ENCODE measurements around the gene TCF20. TPM values are rescaled to one million over a fixed set of nuclear protein-coding genes. Genes with fewer than 3 reads are reported as not detected.

TCF20 gene
- total RNA-seq, 1 donor from 2014 or later, result 74.3 TPM

DNA sequence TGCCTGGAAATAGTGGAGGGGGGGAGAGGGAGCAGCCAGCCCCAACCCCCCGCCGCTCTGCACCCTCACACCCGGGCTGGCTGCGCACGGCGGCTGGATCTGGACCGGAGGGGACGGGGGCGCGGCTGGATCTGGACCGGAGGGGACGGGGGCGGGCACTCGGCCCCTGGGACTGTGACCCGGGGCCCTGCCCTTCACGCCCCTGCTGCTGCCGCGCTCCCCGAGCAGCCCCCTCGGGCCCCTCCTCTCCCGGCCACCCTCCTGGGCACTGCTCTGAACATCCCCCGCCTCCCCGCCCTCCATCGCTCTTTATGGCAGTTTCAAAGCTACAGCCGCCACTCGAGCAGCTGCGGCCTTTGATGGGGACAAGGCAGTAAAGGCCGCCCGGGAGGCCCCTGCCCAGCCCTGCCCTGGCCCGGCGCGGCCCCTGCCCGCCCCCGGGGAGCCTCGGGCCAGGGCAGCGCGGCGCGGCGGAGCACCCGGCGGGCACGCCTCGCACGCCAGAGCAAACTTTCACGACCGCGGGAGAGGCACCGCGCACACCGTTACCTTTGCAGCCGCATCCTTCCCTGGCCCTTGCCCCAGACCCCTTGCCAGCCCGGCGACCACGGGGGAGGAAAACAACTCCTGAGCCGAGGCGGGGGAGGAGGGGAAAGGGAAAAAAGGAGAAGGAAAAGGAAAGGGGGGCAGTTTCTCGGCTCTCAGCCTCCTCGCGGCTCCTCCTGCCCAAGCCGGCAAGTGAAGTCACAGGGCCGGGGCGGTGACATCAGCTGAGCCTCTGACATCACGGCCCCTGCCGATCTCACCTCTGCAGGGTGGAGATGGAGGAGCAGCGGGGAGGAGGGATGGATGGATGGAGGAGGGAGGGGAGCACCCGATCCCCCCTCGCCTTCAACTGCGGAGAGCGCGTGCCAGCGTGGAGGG is 13.1 kb upstream of the TCF20 start:
- Mint-ChIP-seq H3K4me3 (ENCODE audit: low read depth) (peak overlapping the region; percentile 47), H3K4me1 (ENCODE audit: low read depth) (peaks cover 23% of the 10 kb centered on the region), H3K36me3 (ENCODE audit: low read depth) (no peaks in the 10 kb centered on the region), H3K27me3 (ENCODE audit: low read depth) (peaks cover 18% of the 10 kb centered on the region), H3K9me3 (no peaks in the 10 kb centered on the region), H3K27ac (no peak overlapping the region)
- peak; percentile 35 for DNase-seq (ENCODE audit: low spot score)
- intact Hi-C loops (cut with micrococcal nuclease), result no loop called here

DNA sequence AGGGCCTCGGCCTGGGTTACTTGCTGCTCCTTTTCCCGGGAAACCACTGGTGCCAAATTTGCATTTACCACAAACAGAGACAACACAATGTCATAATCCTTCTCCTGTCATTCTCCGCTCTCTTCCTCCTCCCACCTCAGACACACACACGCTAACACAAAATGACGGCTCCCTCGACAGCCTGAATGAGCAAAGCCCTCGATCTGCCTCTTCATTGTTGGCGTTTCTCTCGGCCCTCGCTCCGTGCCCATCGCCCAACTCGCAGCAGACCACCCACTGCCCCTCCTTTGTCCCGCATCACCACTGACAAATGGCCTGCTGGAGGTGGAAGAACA is 12.5 kb upstream of the TCF20 start:
- no peak for DNase-seq (ENCODE audit: low spot score)
- H3K27me3 Mint-ChIP-seq (ENCODE audit: low read depth), result peaks cover 18% of the 10 kb centered on the region
- intact Hi-C loops (cut with micrococcal nuclease), result no loop called here
- no peak overlapping the region for H3K4me3 Mint-ChIP-seq (ENCODE audit: low read depth)
- no peaks in the 10 kb centered on the region for H3K36me3 Mint-ChIP-seq (ENCODE audit: low read depth)
- H3K9me3 Mint-ChIP-seq, result no peaks in the 10 kb centered on the region
- no peak overlapping the region for H3K27ac Mint-ChIP-seq
- H3K4me1 Mint-ChIP-seq (ENCODE audit: low read depth), result peaks cover 23% of the 10 kb centered on the region

DNA sequence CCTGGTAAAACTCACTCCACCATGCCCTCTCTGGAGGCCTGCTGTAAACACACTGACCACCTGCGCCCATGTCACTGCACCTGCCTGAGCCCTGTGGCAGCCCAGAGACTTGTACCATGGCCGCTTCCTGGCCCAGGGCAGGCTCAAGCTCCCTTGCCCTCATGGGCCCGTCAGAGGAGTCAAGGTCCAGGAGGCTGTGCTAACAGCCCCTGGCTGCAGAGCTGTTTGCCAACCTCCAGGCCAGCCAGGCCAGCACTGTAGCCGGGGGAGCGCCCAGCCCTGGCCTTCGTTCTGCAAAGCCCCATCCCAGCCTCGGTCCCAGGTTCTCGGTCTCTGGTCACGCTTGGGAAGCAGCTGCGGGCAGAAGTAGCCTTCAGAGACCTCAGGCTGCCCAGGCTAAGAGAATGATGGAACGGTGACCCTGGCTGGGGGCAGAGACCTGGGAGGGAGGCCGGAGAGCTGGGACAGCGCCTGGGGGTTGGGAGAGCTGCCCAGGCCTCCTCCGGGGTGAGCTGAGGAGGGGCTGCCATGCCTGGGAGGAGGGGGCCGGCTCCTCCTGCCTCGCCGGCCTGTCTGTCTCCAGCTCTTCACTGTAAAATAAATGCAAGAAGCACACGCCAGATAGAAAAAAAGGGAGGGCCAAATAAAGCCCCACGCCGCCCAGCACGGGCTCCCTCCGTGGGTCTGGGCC is 11.9 kb upstream of the TCF20 start:
- intact Hi-C loops (cut with micrococcal nuclease), result no loop called here
- H3K36me3 Mint-ChIP-seq (ENCODE audit: low read depth), result no peaks in the 10 kb centered on the region
- H3K27ac Mint-ChIP-seq, result no peak overlapping the region
- peaks cover 22% of the 10 kb centered on the region for H3K4me1 Mint-ChIP-seq (ENCODE audit: low read depth)
- H3K27me3 Mint-ChIP-seq (ENCODE audit: low read depth), result peaks cover 18% of the 10 kb centered on the region
- no peaks in the 10 kb centered on the region for H3K9me3 Mint-ChIP-seq
- no peak for DNase-seq (ENCODE audit: low spot score)
- H3K4me3 Mint-ChIP-seq (ENCODE audit: low read depth), result no peak overlapping the region

DNA sequence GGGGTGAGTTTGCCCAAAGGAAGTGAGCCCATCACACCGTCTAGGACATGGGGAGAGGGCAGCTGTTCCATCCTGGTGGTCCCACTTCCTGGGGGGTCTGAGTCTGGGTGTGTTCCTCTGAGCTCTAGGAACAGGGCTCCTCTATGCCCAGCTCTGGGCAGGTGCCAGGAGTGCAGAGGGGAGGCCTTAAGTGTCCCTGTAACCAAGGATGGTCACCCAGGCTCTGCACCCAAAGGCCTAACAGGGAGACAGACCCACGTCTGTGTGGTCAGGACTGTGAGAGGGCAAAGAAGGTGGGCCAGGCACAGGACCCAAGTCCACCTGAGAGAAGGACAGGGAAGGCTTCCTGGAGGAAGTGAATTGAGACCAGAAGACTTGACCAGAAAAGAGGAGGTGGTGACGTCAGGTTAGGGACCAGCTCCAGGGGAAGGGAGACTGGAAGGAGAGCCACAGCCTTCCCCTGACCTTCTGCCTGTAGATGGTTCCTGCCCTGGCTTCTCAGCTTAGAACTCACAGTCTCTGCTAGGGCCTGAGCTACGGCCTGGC is 11.3 kb upstream of the TCF20 start:
- no peaks in the 10 kb centered on the region for H3K9me3 Mint-ChIP-seq
- no peak overlapping the region for H3K27ac Mint-ChIP-seq
- H3K36me3 Mint-ChIP-seq (ENCODE audit: low read depth), result peaks cover 3% of the 10 kb centered on the region
- peaks cover 17% of the 10 kb centered on the region for H3K4me1 Mint-ChIP-seq (ENCODE audit: low read depth)
- intact Hi-C loops (cut with micrococcal nuclease), result no loop called here
- H3K4me3 Mint-ChIP-seq (ENCODE audit: low read depth), result no peak overlapping the region
- peaks cover 18% of the 10 kb centered on the region for H3K27me3 Mint-ChIP-seq (ENCODE audit: low read depth)
- DNase-seq (ENCODE audit: low spot score), result no peak

DNA sequence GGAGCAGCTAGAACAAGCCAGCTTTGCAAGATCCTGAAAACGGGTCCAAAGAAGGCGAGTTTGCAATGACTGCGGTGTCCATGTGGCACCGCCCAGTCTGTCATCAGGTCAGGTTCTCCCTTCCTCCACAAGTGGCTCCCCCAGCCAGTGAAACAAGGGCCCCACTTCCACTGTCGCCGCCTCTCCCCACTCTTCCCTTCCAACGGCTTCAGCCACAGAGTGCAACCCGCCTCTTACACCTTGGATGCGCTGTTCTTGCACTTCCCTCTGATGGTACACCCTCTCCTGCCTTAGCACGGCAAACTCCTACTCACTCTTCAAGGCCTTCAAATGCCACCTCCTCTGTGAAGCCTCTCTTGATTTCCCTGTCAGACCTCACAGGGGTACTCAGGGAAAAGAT is 10.8 kb upstream of the TCF20 start:
- H3K27me3 Mint-ChIP-seq (ENCODE audit: low read depth), result peaks cover 18% of the 10 kb centered on the region
- H3K27ac Mint-ChIP-seq, result no peak overlapping the region
- no peak overlapping the region for H3K4me3 Mint-ChIP-seq (ENCODE audit: low read depth)
- peaks cover 13% of the 10 kb centered on the region for H3K4me1 Mint-ChIP-seq (ENCODE audit: low read depth)
- DNase-seq (ENCODE audit: low spot score), result no peak
- intact Hi-C loops (cut with micrococcal nuclease), result no loop called here
- no peaks in the 10 kb centered on the region for H3K9me3 Mint-ChIP-seq
- peaks cover 3% of the 10 kb centered on the region for H3K36me3 Mint-ChIP-seq (ENCODE audit: low read depth)

DNA sequence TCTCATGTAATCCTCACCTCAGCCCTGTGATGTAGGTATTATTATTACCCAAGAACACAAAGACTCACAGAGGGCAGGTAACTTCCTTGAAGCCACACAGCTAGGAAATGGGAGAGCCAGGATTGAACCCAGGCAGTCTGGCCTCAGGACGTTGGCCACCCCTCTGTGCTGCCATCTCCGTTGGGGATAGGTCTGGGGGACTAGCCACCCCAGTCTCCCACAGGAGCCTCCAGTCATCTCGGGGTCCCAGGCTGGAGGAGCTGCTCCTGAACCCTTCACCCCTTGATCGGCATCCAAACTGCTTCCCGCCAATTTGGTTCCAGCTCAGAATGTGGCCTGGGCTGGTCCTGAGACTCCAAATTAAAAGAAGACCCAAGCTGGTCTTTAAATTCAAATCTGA is 10.4 kb upstream of the TCF20 start:
- Mint-ChIP-seq H3K4me3 (ENCODE audit: low read depth) (no peak overlapping the region), H3K27me3 (ENCODE audit: low read depth) (peaks cover 18% of the 10 kb centered on the region), H3K27ac (no peak overlapping the region), H3K9me3 (no peaks in the 10 kb centered on the region), H3K4me1 (ENCODE audit: low read depth) (peaks cover 10% of the 10 kb centered on the region), H3K36me3 (ENCODE audit: low read depth) (peaks cover 3% of the 10 kb centered on the region)
- intact Hi-C loops (cut with micrococcal nuclease), result no loop called here
- DNase-seq (ENCODE audit: low spot score), result no peak

DNA sequence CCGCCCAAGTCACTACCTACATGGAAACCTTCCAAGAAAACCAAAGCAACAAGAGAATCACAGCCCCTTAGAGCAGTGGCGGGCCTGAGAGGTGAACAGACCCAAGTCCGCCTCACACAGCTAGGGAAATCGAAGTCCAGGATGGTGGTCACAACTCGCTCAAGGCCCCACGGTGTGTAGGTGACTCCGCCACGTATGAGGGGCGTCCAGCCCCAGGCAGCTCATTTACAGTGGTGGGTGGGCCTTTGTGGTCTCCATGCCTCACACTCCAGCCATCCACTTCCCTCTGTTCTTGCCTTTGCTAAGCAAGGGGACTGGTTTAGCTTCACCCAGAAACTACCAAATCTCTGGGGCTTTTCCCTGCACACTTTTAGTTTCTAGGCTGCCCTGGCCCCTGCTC is 9.7 kb upstream of the TCF20 start:
- Mint-ChIP-seq H3K4me1 (ENCODE audit: low read depth) (peaks cover 5% of the 10 kb centered on the region), H3K27ac (no peak overlapping the region), H3K4me3 (ENCODE audit: low read depth) (no peak overlapping the region), H3K36me3 (ENCODE audit: low read depth) (peaks cover 3% of the 10 kb centered on the region), H3K27me3 (ENCODE audit: low read depth) (peaks cover 16% of the 10 kb centered on the region), H3K9me3 (no peaks in the 10 kb centered on the region)
- intact Hi-C loops (cut with micrococcal nuclease), result no loop called here
- DNase-seq (ENCODE audit: low spot score), result no peak

DNA sequence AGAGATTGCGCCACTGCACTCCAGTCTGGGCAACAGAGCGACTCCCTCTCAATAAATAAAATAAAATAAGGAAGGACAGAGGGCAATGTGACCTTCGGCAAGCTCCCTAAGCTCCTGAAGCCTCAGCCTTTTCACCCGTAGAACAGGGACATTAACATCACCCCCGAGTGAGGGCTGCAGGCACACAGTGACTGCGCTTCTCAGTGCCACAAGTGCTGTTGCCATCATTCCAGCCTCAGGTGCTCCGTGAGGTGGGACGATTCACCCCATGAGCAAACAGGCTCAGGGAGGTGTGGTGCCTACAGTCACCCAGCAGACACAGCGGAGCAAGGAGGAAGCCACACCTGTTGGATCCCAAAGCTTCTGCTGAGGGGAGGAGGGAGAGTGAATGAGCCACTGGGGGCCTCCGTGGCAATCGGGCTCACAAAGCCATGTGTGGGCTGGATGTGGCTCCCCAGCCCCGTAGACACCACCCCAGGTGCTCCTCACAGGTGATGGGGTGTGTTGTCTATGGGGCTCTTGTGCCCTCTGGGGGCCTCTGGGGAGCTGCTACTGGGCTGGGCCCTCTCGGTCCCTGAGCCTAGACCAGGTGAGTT is 9.1 kb upstream of the TCF20 start:
- Mint-ChIP-seq H3K4me3 (ENCODE audit: low read depth) (no peak overlapping the region), H3K4me1 (ENCODE audit: low read depth) (peaks cover 5% of the 10 kb centered on the region), H3K27me3 (ENCODE audit: low read depth) (peaks cover 14% of the 10 kb centered on the region), H3K27ac (no peak overlapping the region), H3K36me3 (ENCODE audit: low read depth) (peaks cover 3% of the 10 kb centered on the region), H3K9me3 (no peaks in the 10 kb centered on the region)
- DNase-seq (ENCODE audit: low spot score), result no peak
- intact Hi-C loops (cut with micrococcal nuclease), result no loop called here

DNA sequence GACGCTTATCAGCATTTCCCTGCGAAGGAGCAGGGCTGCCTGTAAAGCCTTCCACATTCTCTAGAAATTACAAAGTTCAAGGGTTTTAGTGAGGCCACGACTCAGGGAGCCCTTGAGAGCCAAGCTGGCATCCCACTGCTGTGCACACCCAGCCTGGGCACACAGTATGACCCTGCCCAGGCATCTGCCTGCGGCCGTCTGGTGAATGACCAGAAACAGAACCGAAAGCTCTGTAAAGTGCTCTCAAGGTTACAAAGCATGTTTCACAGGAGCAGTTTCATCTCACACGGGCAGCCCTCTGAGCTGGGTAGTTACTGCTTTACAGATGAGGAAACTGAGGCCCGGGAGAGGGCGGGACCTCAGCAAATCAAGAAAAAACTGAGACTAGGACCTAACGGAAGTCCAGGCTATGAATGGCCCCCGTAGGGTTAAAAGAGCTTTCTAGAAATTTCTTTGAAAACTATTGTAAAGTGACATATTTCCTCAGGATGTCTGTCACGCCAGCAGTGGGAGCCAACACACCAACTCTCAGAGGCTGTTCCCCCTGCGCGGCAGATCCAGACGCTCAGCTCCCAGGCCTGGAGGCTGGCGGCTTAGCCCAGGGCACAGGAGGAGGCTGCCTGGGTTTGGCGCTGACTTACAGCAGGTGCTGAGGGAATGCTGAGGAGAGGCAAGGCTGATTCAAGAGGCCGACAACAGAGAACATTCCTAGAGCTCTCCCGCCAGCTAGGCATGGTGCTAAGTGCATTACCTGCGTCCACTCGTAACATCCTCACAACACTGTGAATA is 7.7 kb upstream of the TCF20 start:
- Mint-ChIP-seq H3K9me3 (no peaks in the 10 kb centered on the region), H3K36me3 (ENCODE audit: low read depth) (peaks cover 3% of the 10 kb centered on the region), H3K27me3 (ENCODE audit: low read depth) (peaks cover 7% of the 10 kb centered on the region), H3K27ac (no peak overlapping the region), H3K4me3 (ENCODE audit: low read depth) (no peak overlapping the region), H3K4me1 (ENCODE audit: low read depth) (peaks cover 2% of the 10 kb centered on the region)
- no peak for DNase-seq (ENCODE audit: low spot score)
- intact Hi-C loops (cut with micrococcal nuclease), result no loop called here

DNA sequence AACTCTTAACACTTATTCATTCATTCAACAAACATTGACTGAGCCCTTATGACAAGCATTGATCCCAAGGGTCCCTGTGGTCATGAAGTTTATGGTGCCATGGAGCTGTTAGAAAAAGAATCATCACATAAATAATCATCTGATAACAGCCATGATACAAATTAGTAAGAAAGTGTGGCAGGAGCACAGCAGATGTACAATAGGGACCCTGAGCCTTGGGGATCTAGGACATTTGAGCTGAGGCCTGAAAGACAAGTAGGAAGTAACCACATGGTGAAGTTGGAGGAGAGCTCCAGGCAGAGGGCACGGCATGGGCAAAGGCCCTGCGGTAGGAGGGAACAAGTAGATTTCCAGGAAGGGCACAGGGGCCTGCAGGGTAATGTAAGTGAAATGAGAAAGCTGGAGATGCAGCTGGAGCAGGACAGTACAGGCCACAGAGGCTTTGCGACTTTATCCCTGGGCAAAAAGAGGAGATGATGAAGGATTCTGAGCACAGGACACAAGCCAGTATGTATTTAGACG is 6.8 kb upstream of the TCF20 start:
- Mint-ChIP-seq H3K4me3 (ENCODE audit: low read depth) (no peak overlapping the region), H3K4me1 (ENCODE audit: low read depth) (peaks cover 3% of the 10 kb centered on the region), H3K9me3 (no peaks in the 10 kb centered on the region), H3K27ac (no peak overlapping the region), H3K27me3 (ENCODE audit: low read depth) (peaks cover 2% of the 10 kb centered on the region), H3K36me3 (ENCODE audit: low read depth) (peaks cover 3% of the 10 kb centered on the region)
- intact Hi-C loops (cut with micrococcal nuclease), result no loop called here
- no peak for DNase-seq (ENCODE audit: low spot score)

DNA sequence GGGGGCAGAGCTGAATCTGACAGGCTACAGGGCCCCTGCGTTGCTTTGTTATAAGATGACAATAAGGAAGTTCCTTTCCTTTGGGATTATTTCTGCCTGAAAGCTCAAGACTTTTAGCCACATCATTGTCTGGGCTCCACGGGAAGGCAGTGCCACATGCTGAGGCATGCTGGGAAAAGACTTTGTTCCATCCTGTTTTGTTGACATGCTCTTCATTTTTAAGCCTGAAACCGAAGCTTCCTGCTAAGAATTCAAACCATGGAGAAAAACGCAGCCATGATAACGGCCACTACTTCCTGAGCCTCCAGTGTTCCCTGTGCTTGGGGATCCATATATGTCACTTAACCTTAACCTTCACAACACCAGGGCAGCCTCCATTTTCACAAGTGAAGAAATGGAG is 5.5 kb upstream of the TCF20 start:
- Mint-ChIP-seq H3K4me1 (ENCODE audit: low read depth) (peaks cover 4% of the 10 kb centered on the region), H3K4me3 (ENCODE audit: low read depth) (no peak overlapping the region), H3K9me3 (no peaks in the 10 kb centered on the region), H3K36me3 (ENCODE audit: low read depth) (peaks cover 3% of the 10 kb centered on the region), H3K27me3 (ENCODE audit: low read depth) (no peaks in the 10 kb centered on the region), H3K27ac (no peak overlapping the region)
- DNase-seq (ENCODE audit: low spot score), result no peak
- intact Hi-C loops (cut with micrococcal nuclease), result no loop called here

DNA sequence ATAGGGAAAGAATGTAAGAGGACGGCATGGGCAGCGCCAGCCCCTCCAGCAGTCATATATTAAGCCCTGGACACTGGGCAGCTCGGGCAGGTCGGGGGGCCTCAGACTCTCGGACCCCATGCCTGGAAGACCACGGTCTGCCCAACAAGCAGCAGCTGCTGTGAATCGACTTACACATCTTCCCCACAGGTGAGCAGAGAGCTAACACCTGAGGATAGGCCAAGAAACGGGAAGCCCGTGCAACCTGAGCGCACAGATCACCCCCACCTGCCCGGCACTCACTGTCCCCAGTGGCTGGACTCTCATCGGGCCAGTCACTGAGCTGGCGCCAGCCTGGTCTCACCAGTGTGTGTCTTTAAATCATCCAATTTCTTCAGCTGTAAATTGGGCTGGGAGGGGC is 4.7 kb upstream of the TCF20 start:
- Mint-ChIP-seq H3K36me3 (ENCODE audit: low read depth) (peaks cover 3% of the 10 kb centered on the region), H3K4me3 (ENCODE audit: low read depth) (no peak overlapping the region), H3K4me1 (ENCODE audit: low read depth) (peaks cover 4% of the 10 kb centered on the region)

More for the DNA sequence above, 4.7 kb upstream of the TCF20 start:
- Mint-ChIP-seq H3K27ac (no peak overlapping the region), H3K27me3 (ENCODE audit: low read depth) (no peaks in the 10 kb centered on the region), H3K9me3 (no peaks in the 10 kb centered on the region)
- DNase-seq (ENCODE audit: low spot score), result no peak
- intact Hi-C loops (cut with micrococcal nuclease), result no loop called here

Data from activated T-helper 2 cell treated with anti-CD3 and anti-CD28 coated beads, Interferon-gamma antibody, Interleukin-2, Interleukin-4, amounts not matched to agents 10 μg/mL and 5 μg/mL and 100 μg/mL, durations not matched to agents 14 hours and 24 hours and 36 hours (primary cell).